GM12878 (cell line): ENCODE measurements around the gene TSC2. TPM values are rescaled to one million over a fixed set of nuclear protein-coding genes. Genes with fewer than 3 reads are reported as not detected.

Experiments used
- ATAC-seq: fragments of 200-7000 bp; cut with Tn5 transposase; 3 replicates; pipeline ENCODE4 v1.9.1; 2020; ENCODE audit warnings: mild to moderate bottlenecking, moderate library complexity
- BruUV-seq: library from RNA; stranded (reverse); fragments of 400-500 nt; replicated peaks from 2 replicates; lab custom pipeline; 2021; lab: Mats Ljungman, UMichigan
- CTCF ChIA-PET: fragments of 300-600 bp; sonication (Branson Sonifier 250); formaldehyde crosslinking; extraction: SDS; loops from one replicate; lab custom pipeline; 2021; ENCODE audit warnings: inconsistent platforms; lab: Yijun Ruan, JAX
- POLR2A ChIA-PET: fragments of 350-600 bp; formaldehyde crosslinking; extraction: SDS; loops from one replicate; lab custom pipeline; 2021; ENCODE audit warnings: inconsistent platforms; lab: Charles Lee
- RAD21 ChIA-PET: fragments of 300-600 bp; sonication (Branson Sonifier 250); formaldehyde crosslinking; loops from one replicate; lab custom pipeline; 2023; ENCODE audit warnings: antibody characterized with exemption; ENCODE audit not compliant: unreplicated experiment; lab: Charles Lee
- SMC1A ChIA-PET: fragments of 300-600 bp; sonication (Branson Sonifier 250); formaldehyde crosslinking; loops from one replicate; lab custom pipeline; 2023; ENCODE audit not compliant: unreplicated experiment, uncharacterized antibody; lab: Charles Lee
- DNase-seq: peaks from one replicate; pipeline ENCODE4 v3.0.0-alpha.2; 2011; ENCODE audit warnings: low read depth, low spot score
- FAIRE-seq: peaks from 3 replicates; lab custom pipeline; 2011; peaks lifted over from hg19 to GRCh38; lab: Jason Lieb, UNC
- H2AFZ ChIP-seq: 2 replicates; pipeline ENCODE4 v1.6.0; 2011; ENCODE audit warnings: low read depth, low read length, control low read depth; ENCODE audit not compliant: control insufficient read depth
- H3K27ac ChIP-seq: 2 replicates; pipeline ENCODE4 v1.5.1; 2011; ENCODE audit warnings: control low read depth; ENCODE audit not compliant: control insufficient read depth, insufficient read depth
- H3K27me3 ChIP-seq, 2 experiments: replicated peaks in 1 of 2; 2 replicates each; pipeline versions ENCODE4 v1.6.0 to v1.6.1; 2011; ENCODE audit warnings: low read length in 1 of 2; ENCODE audit not compliant: control insufficient read depth in 2 of 2, insufficient read depth in 2 of 2
- H3K36me3 ChIP-seq, 2 experiments: 2 replicates each; pipeline ENCODE4 v1.5.1; 2011; ENCODE audit warnings: low read length in 1 of 2; ENCODE audit not compliant: control insufficient read depth in 2 of 2, insufficient read depth in 2 of 2
- H3K4me1 ChIP-seq: 2 replicates; pipeline ENCODE4 v1.6.1; 2011; ENCODE audit warnings: mild to moderate bottlenecking, low read length, moderate library complexity, mixed read lengths; ENCODE audit not compliant: control insufficient read depth, insufficient read depth
- H3K4me2 ChIP-seq: 2 replicates; pipeline ENCODE4 v1.6.0; 2011; ENCODE audit warnings: control low read depth; ENCODE audit not compliant: control insufficient read depth, insufficient read depth
- H3K4me3 ChIP-seq: fragments of 200-600 bp; sonication (generic); 2 replicates; pipeline ENCODE4 v1.5.1; 2016
- H3K79me2 ChIP-seq: 2 replicates; pipeline ENCODE4 v1.6.0; 2011; ENCODE audit warnings: low read length; ENCODE audit not compliant: control insufficient read depth, insufficient read depth
- H3K9ac ChIP-seq: 2 replicates; pipeline ENCODE4 v1.8.0; 2011; ENCODE audit warnings: low read length, control low read depth, mixed read lengths; ENCODE audit not compliant: control insufficient read depth, insufficient read depth
- H3K9me3 ChIP-seq: replicated peaks from 3 replicates; pipeline ENCODE4 v1.5.1; 2011; ENCODE audit warnings: mild to moderate bottlenecking, low read length; ENCODE audit not compliant: control insufficient read depth, insufficient read depth
- H4K20me1 ChIP-seq: 2 replicates; pipeline ENCODE4 v1.6.0; 2011; ENCODE audit not compliant: control insufficient read depth, insufficient read depth
- BMI1 ChIP-seq: fragments of 450-650 bp; IDR thresholded peaks from 2 replicates; pipeline ENCODE4 v1.6.1; 2016; ENCODE audit warnings: mild to moderate bottlenecking, moderate library complexity, borderline replicate concordance
- CTCF ChIP-seq, 3 experiments: IDR thresholded peaks in 2 of 3; conservative IDR thresholded peaks in 1 of 3; 2 replicates each; pipeline ENCODE4 v1.5.1; 2011; ENCODE audit warnings: low read depth in 3 of 3, low read length in 3 of 3, mild to moderate bottlenecking in 3 of 3, control low read depth in 2 of 3, moderate library complexity in 2 of 3, inconsistent platforms in 1 of 3, mixed read lengths in 1 of 3; ENCODE audit not compliant: control insufficient read depth in 2 of 3, insufficient read depth in 1 of 3; ENCODE audit errors: extremely low read depth in 1 of 3
- GATAD2B ChIP-seq: fragments of 450-650 bp; conservative IDR thresholded peaks from 2 replicates; pipeline ENCODE4 v1.6.1; 2017; ENCODE audit warnings: low read depth, mild to moderate bottlenecking, moderate library complexity
- KDM1A ChIP-seq: fragments of 200-600 bp; sonication (generic); IDR thresholded peaks from 2 replicates; pipeline ENCODE4 v1.6.1; 2016; ENCODE audit warnings: borderline replicate concordance
- SMARCA5 ChIP-seq: fragments of 450-650 bp; IDR thresholded peaks from 2 replicates; pipeline ENCODE4 v1.6.1; 2017; ENCODE audit warnings: mild to moderate bottlenecking
- WRNIP1 ChIP-seq: IDR thresholded peaks from 2 replicates; pipeline ENCODE4 v1.6.1; 2011; ENCODE audit warnings: low read depth, low read length, improper control_type of control experiment, borderline replicate concordance
- YBX1 ChIP-seq: fragments of 450-650 bp; IDR thresholded peaks from 2 replicates; pipeline ENCODE4 v1.6.1; 2016; ENCODE audit warnings: antibody characterized with exemption
- ZNF24 ChIP-seq: fragments of 450-650 bp; IDR thresholded peaks from 2 replicates; pipeline ENCODE4 v1.6.1; 2017; ENCODE audit warnings: antibody characterized with exemption, mild to moderate bottlenecking
- WGBS: methylation state at CpG from one replicate; pipeline ENCODE4 v1.1.6; 2016; ENCODE audit warnings: low lambda C conversion rate; ENCODE audit not compliant: insufficient replicate concordance, insufficient coverage; ENCODE audit errors: missing lambda C conversion rate; 5-methylcytosine and 5-hydroxymethylcytosine counted together
- in situ Hi-C: fragments of 300-500 bp; cut with MboI; formaldehyde crosslinking; loops from 9 replicates; pipeline ENCODE4 v1.14.3; 2018; ENCODE audit warnings: mixed read lengths
- intact Hi-C: fragments of 100-400 bp; cut with micrococcal nuclease; formaldehyde crosslinking; loops from one replicate; pipeline ENCODE4 v1.14.2; 2022; ENCODE audit not compliant: unreplicated experiment
- polyA plus RNA-seq, 11 experiments: library from polyadenylated mRNA; depleted of rRNA in 4 of 11; unstranded in 6 of 11; stranded (reverse) in 5 of 11; fragments of >200 nt; fragmentation: Nextera tagmentation in 4 of 11; fragmentation: Illumina TruSeq in 1 of 11; extraction: Ambion mirVana in 4 of 11; extraction: Trizol in 1 of 11; gene quantifications; 1 replicate in 1 of 11; 2 replicates in 10 of 11; pipeline versions ENCODE4 v1.2.1 to v1.2.3, GENCODE V29; 2011 to 2016; ENCODE audit warnings: inconsistent platforms in 2 of 11, missing spikeins in 2 of 11, low read depth in 1 of 11
- total RNA-seq, 4 experiments: library from RNA; depleted of rRNA in 3 of 4; stranded (reverse); fragments of >200 nt in 3 of 4; fragmentation: Illumina TruSeq in 1 of 4; extraction: Trizol in 1 of 4; gene quantifications; 2 replicates each; pipeline versions ENCODE4 v1.2.1 to v1.2.3, GENCODE V29; 2013 to 2021

The TSC2 gene
- total and polyA plus RNA-seq, 10 of the 15 experiments (the other 5 are each of a cell fraction or from before 2014, with no cell fraction given), result 1.6 to 77.0 (median 21.6) TPM

GRCh38 chr16:2056681-2057407 lies 9.1 kb downstream of the TSC2 start:
- no peak overlapping the region for H3K4me3 ChIP-seq
- DNase-seq (no peak), ATAC-seq (no peak; the same call in 2 of the 3 replicates), FAIRE-seq (no peak)
- no TSS peak for BruUV-seq
- H3K27me3 ChIP-seq, result no peaks in the 10 kb centered on the region
- H2AFZ ChIP-seq, result no peak overlapping the region
- CTCF ChIA-PET, result interaction anchor here (1.7 kb wide), 1 partner anchor 34 kb away, joined by 6 read pairs; no protein-coding TSS in a partner anchor
- 75% methylated on average over 19 of the region's 19 CpGs for WGBS
- TF ChIP-seq WRNIP1 (no peak), GATAD2B (no peak), KDM1A (no peak), BMI1 (no peak), SMARCA5 (no peak), CTCF (IDR thresholded peaks at IDR 0.05 in 2 of 3, conservative IDR thresholded peaks at IDR 0.05 in 1 of 3; ENCODE audit: control insufficient read depth in 2 of 3, extremely low read depth in 1 of 3, insufficient read depth in 1 of 3, low read depth in 3 of 3, low read length in 3 of 3) (peak in 1 of 3 experiments; percentile 16; a peak in 1 of 6 replicates), YBX1 (no peak), ZNF24 (no peak)
- H3K9ac ChIP-seq, result no peak overlapping the region
- H3K27ac ChIP-seq, result no peak overlapping the region
- H3K9me3 ChIP-seq, result no peaks in the 10 kb centered on the region
- H3K79me2 ChIP-seq, result no peaks in the 10 kb centered on the region
- POLR2A ChIA-PET, result no interaction called here
- H3K36me3 ChIP-seq, result peaks cover 2 to 11% of the 10 kb centered on the region in 2 experiments; a peak in 2 of 4 replicates
- SMC1A ChIA-PET, result no interaction called here
- H3K4me1 ChIP-seq, result no peaks in the 10 kb centered on the region
- no peak overlapping the region for H3K4me2 ChIP-seq
- intact Hi-C loops (no loop called here), in situ Hi-C loops (no loop called here)
- RAD21 ChIA-PET, result no interaction called here
- no peaks in the 10 kb centered on the region for H4K20me1 ChIP-seq
